ENCODE measurements around the gene PTTG1IP2.

DNA sequence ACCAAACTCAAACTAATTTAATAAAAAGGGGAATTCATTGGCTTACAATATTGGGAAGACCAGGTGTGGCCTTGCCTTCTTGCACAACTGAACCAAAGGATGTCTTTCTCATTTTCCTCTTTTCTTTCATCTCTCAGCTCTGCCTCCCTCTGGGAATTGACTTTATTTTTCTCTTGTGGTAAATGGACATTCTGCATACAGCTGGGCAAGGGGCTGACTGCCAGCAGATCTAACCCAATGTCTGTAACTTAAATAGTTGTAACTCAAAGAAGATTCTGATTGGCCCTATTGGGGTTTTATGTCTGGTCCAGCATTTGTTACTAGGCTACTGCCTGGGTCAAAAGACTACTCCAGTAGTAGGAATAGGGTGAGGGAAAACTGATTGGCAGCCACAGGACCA is 15.3 kb downstream of the PTTG1IP2 start:
- TF ChIP-seq, protein P1, sequence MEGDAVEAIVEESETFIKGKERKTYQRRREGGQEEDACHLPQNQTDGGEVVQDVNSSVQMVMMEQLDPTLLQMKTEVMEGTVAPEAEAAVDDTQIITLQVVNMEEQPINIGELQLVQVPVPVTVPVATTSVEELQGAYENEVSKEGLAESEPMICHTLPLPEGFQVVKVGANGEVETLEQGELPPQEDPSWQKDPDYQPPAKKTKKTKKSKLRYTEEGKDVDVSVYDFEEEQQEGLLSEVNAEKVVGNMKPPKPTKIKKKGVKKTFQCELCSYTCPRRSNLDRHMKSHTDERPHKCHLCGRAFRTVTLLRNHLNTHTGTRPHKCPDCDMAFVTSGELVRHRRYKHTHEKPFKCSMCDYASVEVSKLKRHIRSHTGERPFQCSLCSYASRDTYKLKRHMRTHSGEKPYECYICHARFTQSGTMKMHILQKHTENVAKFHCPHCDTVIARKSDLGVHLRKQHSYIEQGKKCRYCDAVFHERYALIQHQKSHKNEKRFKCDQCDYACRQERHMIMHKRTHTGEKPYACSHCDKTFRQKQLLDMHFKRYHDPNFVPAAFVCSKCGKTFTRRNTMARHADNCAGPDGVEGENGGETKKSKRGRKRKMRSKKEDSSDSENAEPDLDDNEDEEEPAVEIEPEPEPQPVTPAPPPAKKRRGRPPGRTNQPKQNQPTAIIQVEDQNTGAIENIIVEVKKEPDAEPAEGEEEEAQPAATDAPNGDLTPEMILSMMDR (IDR thresholded peaks at IDR 0.05): no peak
- TF ChIP-seq EP300 (IDR thresholded peaks at IDR 0.05) (no peak), POLR2AphosphoS5 (IDR thresholded peaks at IDR 0.05) (no peak)
